ENCODE data around the gene IGFBPL1. TPM values are rescaled to one million over a fixed set of nuclear protein-coding genes. Genes with fewer than 3 reads are reported as not detected.

IGFBPL1 gene
- polyA plus RNA-seq, 1 donor (not counting 4 experiments of a cell fraction or from before 2014, with no cell fraction given): not detected

DNA sequence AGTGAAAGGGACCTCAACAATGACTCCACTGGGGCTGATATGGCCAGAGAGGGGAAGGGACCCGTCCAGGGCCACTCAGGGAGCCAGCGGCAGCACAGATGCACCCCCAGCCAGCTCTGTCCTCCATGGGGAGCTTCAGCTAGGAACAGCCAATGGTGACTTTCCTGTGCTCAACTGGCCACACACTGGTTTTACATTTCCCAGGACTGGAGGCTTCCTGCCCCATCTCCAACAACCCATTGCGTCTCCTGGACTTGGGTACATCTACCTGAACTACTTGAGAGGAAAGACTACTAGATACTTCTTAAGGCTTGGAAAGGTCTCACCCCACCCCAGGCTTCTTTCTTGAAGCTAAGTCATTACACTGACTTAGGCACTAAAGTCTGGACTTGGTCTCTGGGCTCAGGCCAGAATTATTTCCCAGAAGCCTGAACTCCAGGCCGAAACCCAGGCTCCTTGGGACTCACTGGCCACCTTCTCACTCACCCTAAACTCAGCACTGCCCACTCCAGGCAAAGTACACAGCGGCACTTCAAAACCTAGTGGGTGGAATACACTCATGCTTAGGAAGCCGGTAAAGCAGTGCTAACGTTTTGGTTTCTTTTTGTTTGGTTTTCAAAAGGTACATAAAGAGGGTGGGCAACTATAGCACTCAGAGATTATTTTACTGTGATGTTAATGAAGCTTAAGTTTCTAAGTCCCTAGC, 1.5 kb downstream of the IGFBPL1 start:
- dilution Hi-C loops (cut with MboI; ENCODE audit: extremely low pct_ligation_motif_present, low sequenced_read_pairs): no loop called here
- no peaks in the 10 kb centered on the region for H3K36me3 ChIP-seq (ENCODE audit: control insufficient read depth in 2 of 2, extremely low read depth in 1 of 2, insufficient read depth in 2 of 2, low read length in 2 of 2)
- no peak overlapping the region for H3K9ac ChIP-seq (ENCODE audit: control insufficient read depth, extremely low read depth, insufficient read depth, low read length)
- peaks cover 52% of the 10 kb centered on the region for H3K27me3 ChIP-seq (ENCODE audit: control insufficient read depth, extremely low read depth, insufficient read depth, low read length)
- TF ChIP-seq, protein P1, sequence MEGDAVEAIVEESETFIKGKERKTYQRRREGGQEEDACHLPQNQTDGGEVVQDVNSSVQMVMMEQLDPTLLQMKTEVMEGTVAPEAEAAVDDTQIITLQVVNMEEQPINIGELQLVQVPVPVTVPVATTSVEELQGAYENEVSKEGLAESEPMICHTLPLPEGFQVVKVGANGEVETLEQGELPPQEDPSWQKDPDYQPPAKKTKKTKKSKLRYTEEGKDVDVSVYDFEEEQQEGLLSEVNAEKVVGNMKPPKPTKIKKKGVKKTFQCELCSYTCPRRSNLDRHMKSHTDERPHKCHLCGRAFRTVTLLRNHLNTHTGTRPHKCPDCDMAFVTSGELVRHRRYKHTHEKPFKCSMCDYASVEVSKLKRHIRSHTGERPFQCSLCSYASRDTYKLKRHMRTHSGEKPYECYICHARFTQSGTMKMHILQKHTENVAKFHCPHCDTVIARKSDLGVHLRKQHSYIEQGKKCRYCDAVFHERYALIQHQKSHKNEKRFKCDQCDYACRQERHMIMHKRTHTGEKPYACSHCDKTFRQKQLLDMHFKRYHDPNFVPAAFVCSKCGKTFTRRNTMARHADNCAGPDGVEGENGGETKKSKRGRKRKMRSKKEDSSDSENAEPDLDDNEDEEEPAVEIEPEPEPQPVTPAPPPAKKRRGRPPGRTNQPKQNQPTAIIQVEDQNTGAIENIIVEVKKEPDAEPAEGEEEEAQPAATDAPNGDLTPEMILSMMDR (optimal IDR thresholded peaks at IDR 0.05 in 1 of 3, IDR thresholded peaks at IDR 0.05 in 1 of 3, conservative IDR thresholded peaks at IDR 0.05 in 1 of 3; ENCODE audit: extremely low read depth in 1 of 3, insufficient read depth in 2 of 3, low read length in 3 of 3): no peak
- TF ChIP-seq EZH2 (IDR thresholded peaks at IDR 0.05; ENCODE audit: low read length): no peak
- no peak overlapping the region for H3K4me3 ChIP-seq (ENCODE audit: control insufficient read depth in 2 of 3, extremely low read depth in 1 of 3, insufficient read depth in 2 of 3, low read depth in 1 of 3, low read length in 3 of 3)
- DNase-seq (ENCODE audit: low read depth, low spot score): no peak
- no peaks in the 10 kb centered on the region for H3K9me3 ChIP-seq (ENCODE audit: control insufficient read depth, low read depth, low read length)
- no peak overlapping the region for H3K4me2 ChIP-seq (ENCODE audit: control insufficient read depth, extremely low read depth, insufficient read depth, low read depth, low read length)
- no peaks in the 10 kb centered on the region for H3K9me1 ChIP-seq (ENCODE audit: control insufficient read depth, extremely low read depth, insufficient read depth, low read length)
- H4K20me1 ChIP-seq (ENCODE audit: control insufficient read depth, extremely low read depth, insufficient read depth, low read length): no peaks in the 10 kb centered on the region
- H3K27ac ChIP-seq (ENCODE audit: control insufficient read depth, insufficient read depth, low read length): no peak overlapping the region
- no peak for FAIRE-seq
- no peak overlapping the region for H2AFZ ChIP-seq (ENCODE audit: control insufficient read depth, low read length)
- H3K4me1 ChIP-seq (ENCODE audit: control insufficient read depth, extremely low read depth, insufficient read depth, low read length): no peaks in the 10 kb centered on the region
- H3K79me2 ChIP-seq (ENCODE audit: control insufficient read depth, insufficient read depth, low read length): no peaks in the 10 kb centered on the region

- FAIRE-seq (no peak), DNase-seq (ENCODE audit: low read depth, low spot score) (no peak)
- no peak for TF ChIP-seq EZH2 (IDR thresholded peaks at IDR 0.05; ENCODE audit: low read length)
- TF ChIP-seq, protein P1 (optimal IDR thresholded peaks at IDR 0.05 in 1 of 3, IDR thresholded peaks at IDR 0.05 in 1 of 3, conservative IDR thresholded peaks at IDR 0.05 in 1 of 3; ENCODE audit: extremely low read depth in 1 of 3, insufficient read depth in 2 of 3, low read length in 3 of 3): no peak
- H3K36me3 ChIP-seq (ENCODE audit: control insufficient read depth in 2 of 2, extremely low read depth in 1 of 2, insufficient read depth in 2 of 2, low read length in 2 of 2): no peaks in the 10 kb centered on the region
- no peak overlapping the region for H3K4me3 ChIP-seq (ENCODE audit: control insufficient read depth in 2 of 3, extremely low read depth in 1 of 3, insufficient read depth in 2 of 3, low read depth in 1 of 3, low read length in 3 of 3)
- no peak overlapping the region for H3K27ac ChIP-seq (ENCODE audit: control insufficient read depth, insufficient read depth, low read length)
- H2AFZ ChIP-seq (ENCODE audit: control insufficient read depth, low read length): no peak overlapping the region
- H3K4me2 ChIP-seq (ENCODE audit: control insufficient read depth, extremely low read depth, insufficient read depth, low read depth, low read length): no peak overlapping the region
- no peaks in the 10 kb centered on the region for H3K79me2 ChIP-seq (ENCODE audit: control insufficient read depth, insufficient read depth, low read length)
- H3K9ac ChIP-seq (ENCODE audit: control insufficient read depth, extremely low read depth, insufficient read depth, low read length): no peak overlapping the region
- no peaks in the 10 kb centered on the region for H3K9me3 ChIP-seq (ENCODE audit: control insufficient read depth, low read depth, low read length)
- dilution Hi-C loops (cut with MboI; ENCODE audit: extremely low pct_ligation_motif_present, low sequenced_read_pairs): no loop called here
- H3K4me1 ChIP-seq (ENCODE audit: control insufficient read depth, extremely low read depth, insufficient read depth, low read length): no peaks in the 10 kb centered on the region
- H3K9me1 ChIP-seq (ENCODE audit: control insufficient read depth, extremely low read depth, insufficient read depth, low read length): no peaks in the 10 kb centered on the region
- H3K27me3 ChIP-seq (ENCODE audit: control insufficient read depth, extremely low read depth, insufficient read depth, low read length): peaks cover 46% of the 10 kb centered on the region
- H4K20me1 ChIP-seq (ENCODE audit: control insufficient read depth, extremely low read depth, insufficient read depth, low read length): no peaks in the 10 kb centered on the region
These were observed 2.6 kb downstream of the IGFBPL1 start for GRCh38 chr9:38421498-38422211.

All from keratinocyte (primary cell).